ENCODE data around the gene NUP43.
"Not testable (repeated sequence)": the region's sequence is repeated elsewhere in the genome, so short reads cannot be mapped to it uniquely, and the experiment has no call there.

The NUP43 gene

GRCh38 chr6:149749082-149749593 lies 2.8 kb upstream of the NUP43 start:
- not testable (repeated sequence) for DNase-seq

GRCh38 chr6:149745252-149745651 lies 1.1 kb downstream of the NUP43 start:
- not testable (repeated sequence) for DNase-seq

GRCh38 chr6:149734915-149735314 lies 11.4 kb downstream of the NUP43 start:
- no peak for DNase-seq

- DNase-seq: no peak
These were observed 13.1 kb downstream of the NUP43 start for GRCh38 chr6:149733089-149733720.

GRCh38 chr6:149729824-149730223 lies 16.5 kb downstream of the NUP43 start:
- DNase-seq: no peak

GRCh38 chr6:149728499-149729234 lies 17.7 kb downstream of the NUP43 start:
- DNase-seq: no peak

GRCh38 chr6:149727793-149728498 lies 18.4 kb downstream of the NUP43 start:
- DNase-seq: no peak

- DNase-seq: no peak
These were observed 20.5 kb downstream of the NUP43 start for GRCh38 chr6:149725785-149726184.

GRCh38 chr6:149723771-149724417 lies 22.4 kb downstream of the NUP43 start:
- peak; percentile 24 for DNase-seq

- no peak for DNase-seq
These were observed 23.1 kb downstream of the NUP43 start for GRCh38 chr6:149723262-149723661.

- no peak for DNase-seq
These were observed 26.8 kb downstream of the NUP43 start for GRCh38 chr6:149719531-149719930.

GRCh38 chr6:149717588-149718458 lies 28.5 kb downstream of the NUP43 start, which contains the start of gene LATS1:
Gene LATS1, minus strand, starts transcription at chr6:149718101. Its CDS starts 15,975 bp downstream, at chr6:149702126.
- DNase-seq: peak; percentile 55

GRCh38 chr6:149717255-149717587 lies 29.1 kb downstream of the NUP43 start:
- no peak for DNase-seq

- DNase-seq: no peak
These were observed 30.0 kb downstream of the NUP43 start for GRCh38 chr6:149716181-149716963.

GRCh38 chr6:149714442-149714841 lies 31.9 kb downstream of the NUP43 start:
- DNase-seq: no peak

- no peak for DNase-seq
These were observed 34.6 kb downstream of the NUP43 start for GRCh38 chr6:149711711-149712110.

GRCh38 chr6:149701714-149702113 lies 44.6 kb downstream of the NUP43 start:
- no peak for DNase-seq

GRCh38 chr6:149699150-149699549 lies 47.2 kb downstream of the NUP43 start:
- DNase-seq: no peak

GRCh38 chr6:149698175-149698574 lies 48.2 kb downstream of the NUP43 start:
- DNase-seq: no peak

- no peak for DNase-seq
These were observed 49.4 kb downstream of the NUP43 start for GRCh38 chr6:149696901-149697300.

- peak; percentile 84 for DNase-seq
These were observed 51.4 kb downstream of the NUP43 start for GRCh38 chr6:149694921-149695320.
